Fibroblast of lung (primary cell): ENCODE measurements around the gene RBMS1.

ENCODE experiments used
- CTCF ChIP-seq, 2 donors: IDR thresholded peaks in 1 of 2; conservative IDR thresholded peaks in 1 of 2; 1 replicate in 1 of 2; 2 replicates in 1 of 2; pipeline ENCODE4 v1.5.1; 2011 to 2012; ENCODE audit warnings: low read length in 2 of 2, control low read depth in 1 of 2, inconsistent platforms in 1 of 2, low read depth in 1 of 2, mild to moderate bottlenecking in 1 of 2
- EZH2 ChIP-seq: IDR thresholded peaks from 2 replicates; pipeline ENCODE4 v1.5.1; 2012; ENCODE audit warnings: low read length, control low read depth, mild to moderate bottlenecking; ENCODE audit errors: missing control alignments

DNA sequence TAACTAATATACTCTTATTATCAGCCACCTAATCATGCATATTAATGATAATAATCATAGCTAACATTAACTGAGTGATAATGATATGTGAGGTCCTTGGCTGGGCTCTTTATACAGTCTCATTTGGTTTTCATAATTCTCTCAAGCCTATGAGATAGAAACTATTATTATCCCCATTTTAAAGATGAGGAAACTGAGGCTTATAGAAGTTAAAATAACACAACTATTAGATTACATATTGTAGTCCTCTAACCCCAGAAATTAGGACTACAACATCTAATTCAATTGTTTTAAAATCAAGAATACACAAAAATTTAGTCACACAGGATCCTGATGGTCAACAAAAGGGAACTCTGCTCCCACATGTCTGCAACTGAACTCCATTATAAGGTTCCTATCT is 209.9 kb downstream of the RBMS1 start:
- no peak for TF ChIP-seq CTCF (conservative IDR thresholded peaks at IDR 0.05 in 1 of 2, IDR thresholded peaks at IDR 0.05 in 1 of 2; ENCODE audit: low read depth in 1 of 2, low read length in 2 of 2)
- no peak for TF ChIP-seq EZH2
